Head of caudate nucleus (tissue), 42 donors: ENCODE results near the gene LSM7.
"Not testable (repeated sequence)": the region's sequence is repeated elsewhere in the genome, so short reads cannot be mapped to it uniquely, and the experiment has no call there.

Source experiments
- DNase-seq, 42 donors: peaks; one replicate each; pipeline versions ENCODE4 v3.0.0 to v3.0.0-alpha.2; 2020 to 2021; ENCODE audit warnings: mixed read lengths in 7 of 42
- intact Hi-C: fragments of 100-400 bp; cut with DNase I; formaldehyde crosslinking; loops from one replicate; pipeline ENCODE4 v1.15.0; 2022

The LSM7 gene

GRCh38 chr19:2356036-2356646 lies 27.8 kb upstream of the LSM7 start:
- DNase-seq: no peak
- intact Hi-C loops: no loop called here

GRCh38 chr19:2355168-2356035 lies 27.0 kb upstream of the LSM7 start:
- intact Hi-C loops: no loop called here
- DNase-seq: no peak

- intact Hi-C loops: no loop called here
- DNase-seq: no peak
Observed at GRCh38 chr19:2354670-2355069, 26.3 kb upstream of the LSM7 start.

- DNase-seq: no peak
- intact Hi-C loops: no loop called here
Observed at GRCh38 chr19:2353887-2354592, 25.7 kb upstream of the LSM7 start.

GRCh38 chr19:2353159-2353886 lies 24.9 kb upstream of the LSM7 start:
- no peak for DNase-seq
- intact Hi-C loops: no loop called here

GRCh38 chr19:2352121-2352520 lies 23.7 kb upstream of the LSM7 start:
- DNase-seq: no peak
- intact Hi-C loops: no loop called here

GRCh38 chr19:2351591-2351990 lies 23.2 kb upstream of the LSM7 start:
- intact Hi-C loops: no loop called here
- DNase-seq: no peak

- intact Hi-C loops: no loop called here
- no peak for DNase-seq
Observed at GRCh38 chr19:2350656-2351055, 22.3 kb upstream of the LSM7 start.

- intact Hi-C loops, DNase-seq: not testable (repeated sequence)
Observed at GRCh38 chr19:2349818-2350217, 21.4 kb upstream of the LSM7 start.

- DNase-seq: peak in 3 of 42 donors; percentile 24 to 48 (median 38)
- intact Hi-C loops: no loop called here
Observed at GRCh38 chr19:2345794-2346663, 17.6 kb upstream of the LSM7 start.

- DNase-seq: no peak
- intact Hi-C loops: no loop called here
Observed at GRCh38 chr19:2345076-2345475, 16.7 kb upstream of the LSM7 start.

- no peak for DNase-seq
- intact Hi-C loops: no loop called here
Observed at GRCh38 chr19:2344381-2344870, 16.0 kb upstream of the LSM7 start.

- no peak for DNase-seq
- intact Hi-C loops: no loop called here
Observed at GRCh38 chr19:2343289-2343982, 15.1 kb upstream of the LSM7 start.

- no peak for DNase-seq
- intact Hi-C loops: no loop called here
Observed at GRCh38 chr19:2342656-2343288, 14.4 kb upstream of the LSM7 start.

- no peak for DNase-seq
- intact Hi-C loops: no loop called here
Observed at GRCh38 chr19:2341982-2342381, 13.6 kb upstream of the LSM7 start.

- intact Hi-C loops: no loop called here
- no peak for DNase-seq
Observed at GRCh38 chr19:2341244-2341751, 12.9 kb upstream of the LSM7 start.
